Fibroblast of skin of left quadriceps (primary cell): ENCODE data around the gene BCL11A.
A peak's percentile ranks its signal among the peaks of the same experiment; 100 is the strongest.

Experiments
- DNase-seq, 2 experiments: peaks; one replicate each; pipeline ENCODE4 v3.0.0-alpha.2; 2013; ENCODE audit warnings: low read depth in 2 of 2

The BCL11A gene

DNA sequence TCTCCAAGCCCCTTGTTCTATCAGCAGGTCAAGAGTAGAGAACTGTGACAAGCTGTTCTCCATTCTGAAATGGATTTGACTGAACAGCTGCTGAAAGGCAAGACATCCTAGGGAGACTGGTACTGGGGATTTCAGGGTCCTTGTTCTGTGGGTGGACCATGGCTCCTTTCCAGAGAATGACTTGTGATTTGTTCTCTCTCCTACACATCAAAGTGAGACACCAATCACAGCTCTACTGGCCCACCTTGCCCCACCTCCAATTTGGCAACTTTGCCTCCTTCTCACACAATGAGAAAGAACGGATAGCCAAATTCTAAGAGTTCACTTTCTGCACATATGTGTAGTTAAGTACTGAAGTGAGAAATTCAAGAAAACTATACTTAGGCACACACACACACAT, 67.4 kb downstream of the BCL11A start:
- DNase-seq = no peak

DNA sequence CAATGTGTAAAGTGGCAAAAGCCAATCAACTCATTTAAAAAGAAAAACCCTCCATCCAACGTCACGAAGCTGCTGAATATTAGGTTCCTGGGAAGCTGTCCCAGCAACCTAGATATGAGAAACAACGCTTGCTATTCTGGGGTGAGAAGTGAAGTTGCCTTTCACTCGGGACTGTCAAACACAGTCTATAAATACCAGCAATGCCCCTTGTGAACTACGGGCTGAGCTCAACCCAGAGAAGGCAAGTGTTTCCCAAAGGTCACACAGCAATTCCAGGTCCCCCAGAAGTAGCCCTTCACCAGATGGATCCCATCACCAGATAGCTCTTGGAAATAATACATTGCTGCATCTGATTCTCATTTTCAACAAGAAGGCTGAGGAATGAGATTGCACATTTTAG, 67.9 kb downstream of the BCL11A start:
- DNase-seq = no peak

DNA sequence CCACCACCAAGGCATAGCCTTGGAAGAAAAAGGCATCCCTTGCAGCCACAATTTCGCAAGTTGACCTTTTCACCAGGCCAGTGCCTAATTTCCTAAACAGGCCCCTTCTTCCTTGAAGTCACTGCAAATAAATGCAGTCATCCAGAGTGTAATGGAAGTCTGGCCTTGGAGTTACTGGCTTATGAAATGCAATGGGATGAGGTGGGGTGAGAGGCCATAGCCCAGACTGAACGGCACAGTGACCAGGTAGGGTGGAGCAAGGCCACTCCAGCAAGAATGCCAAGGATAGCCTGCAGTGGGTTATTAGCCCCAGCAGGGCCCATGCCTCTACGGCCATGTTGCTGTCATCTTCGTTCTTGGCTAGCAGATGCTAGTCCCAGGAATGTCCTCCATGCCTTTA, 68.4 kb downstream of the BCL11A start:
- DNase-seq = no peak

DNA sequence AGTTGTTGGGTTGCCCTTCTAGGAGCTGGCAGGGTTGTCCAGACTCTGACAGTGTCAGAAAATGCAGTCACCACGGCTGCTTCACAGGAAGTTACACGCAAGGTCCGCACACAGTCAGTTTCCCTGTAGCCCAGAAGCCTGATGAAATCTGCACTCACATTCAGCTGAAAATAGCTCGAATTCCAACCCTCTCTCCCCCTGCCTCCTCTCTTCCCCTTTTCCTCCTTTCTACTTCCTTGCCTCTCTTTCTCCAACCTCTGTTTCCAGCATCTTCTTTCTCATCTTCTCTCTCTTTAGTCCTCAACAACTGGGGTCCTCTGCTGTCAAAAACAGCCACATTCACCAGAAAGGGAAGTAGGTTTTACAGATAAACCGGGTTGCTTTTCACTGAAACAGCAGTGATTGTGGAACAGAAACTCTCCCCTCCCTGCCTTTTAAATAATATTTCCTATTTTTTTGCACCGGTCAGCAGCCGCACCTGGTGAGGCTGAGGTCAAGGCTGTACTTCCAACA, 69.3 kb downstream of the BCL11A start:
- DNase-seq = peak; percentile 76 to 78

DNA sequence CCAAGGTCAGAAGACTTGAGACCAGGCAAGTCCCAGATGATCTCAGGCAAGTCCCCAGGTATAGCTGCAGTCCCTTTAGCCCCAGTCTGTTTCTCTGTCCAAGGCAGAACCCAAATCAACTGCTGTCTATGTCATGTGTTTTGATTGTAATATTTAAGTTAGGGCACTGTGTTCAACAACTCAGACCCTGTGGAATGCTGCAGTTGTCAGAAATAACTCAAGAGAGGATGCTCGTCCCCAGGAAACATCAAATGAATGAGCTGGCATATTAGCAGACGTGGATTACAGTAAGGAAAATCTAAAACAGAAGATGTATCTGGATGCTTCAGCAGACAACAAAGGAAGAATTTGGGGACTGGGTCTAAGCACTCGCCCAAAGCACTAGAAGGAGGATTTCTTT, 70.1 kb downstream of the BCL11A start:
- peak; percentile 87 to 88 for DNase-seq

DNA sequence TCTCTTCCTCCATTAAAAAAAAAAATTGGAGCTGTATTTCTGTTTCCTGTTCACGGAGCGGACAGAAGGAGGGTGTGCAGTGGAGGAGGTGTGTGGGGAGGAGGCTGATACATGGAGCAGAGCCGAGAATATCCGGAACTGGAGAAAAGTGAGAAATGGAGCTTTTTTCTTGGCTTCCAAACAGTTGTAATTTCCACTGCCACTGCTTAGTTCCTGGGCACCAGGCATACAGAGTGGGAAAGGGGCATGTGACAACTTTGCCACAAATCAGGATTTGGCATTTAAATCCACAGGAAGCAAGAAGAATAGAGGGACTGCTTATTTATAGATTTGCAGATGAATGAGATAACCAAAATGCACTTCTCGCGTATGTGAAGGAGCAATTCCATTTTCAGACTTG, 71.2 kb downstream of the BCL11A start:
- DNase-seq = no peak

DNA sequence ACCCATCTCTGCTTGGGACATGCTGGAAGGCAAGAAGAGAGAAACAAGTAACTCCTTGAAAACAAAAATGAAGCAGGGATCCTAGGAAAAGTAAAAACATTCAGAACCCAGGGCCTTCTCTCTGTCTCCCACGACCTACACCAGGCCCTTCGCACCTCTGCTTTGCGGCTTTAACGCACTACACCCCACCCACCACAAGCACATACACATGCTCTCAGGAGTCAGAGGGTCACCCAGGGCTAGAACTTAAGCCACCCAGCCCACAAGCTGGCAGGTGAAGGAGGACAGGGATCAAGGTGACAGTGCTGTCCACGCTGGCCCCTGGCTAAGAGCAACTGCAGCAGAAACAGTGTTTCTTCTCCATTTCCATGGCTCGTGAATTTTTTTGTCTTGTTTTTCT, 72.2 kb downstream of the BCL11A start:
- DNase-seq = no peak

DNA sequence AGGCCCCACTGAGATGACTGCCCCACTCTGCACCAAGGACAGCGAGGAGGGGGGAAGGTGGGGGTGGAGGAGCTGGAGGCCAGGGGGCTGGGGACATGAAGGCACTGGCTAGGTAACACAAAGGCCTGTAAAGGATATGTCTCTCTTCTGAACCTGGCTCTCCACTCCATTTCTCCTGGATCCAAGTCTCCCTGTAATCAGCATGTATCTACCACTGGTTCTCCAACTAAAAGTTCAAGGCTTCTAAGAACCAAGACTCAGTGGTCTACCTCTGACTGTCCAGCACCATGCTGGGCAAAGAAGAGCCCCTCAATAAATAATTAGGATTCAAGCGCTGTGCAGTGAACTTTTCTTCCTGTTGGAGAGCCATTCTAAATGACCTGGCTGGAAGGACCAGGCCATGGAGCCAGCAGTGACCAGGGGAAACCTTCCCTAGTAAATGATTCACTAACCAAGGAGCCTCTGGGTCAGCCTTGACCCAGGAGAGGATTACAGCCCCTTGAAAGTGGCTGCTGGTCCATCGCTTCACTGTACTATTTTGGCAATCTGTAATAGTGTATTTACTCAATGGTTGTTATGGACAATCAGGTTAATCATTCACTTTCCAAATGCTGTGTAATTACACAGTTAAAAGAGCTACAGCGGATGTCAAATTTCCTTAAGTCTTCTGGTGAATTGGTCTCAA, 73.2 kb downstream of the BCL11A start:
- DNase-seq = no peak

DNA sequence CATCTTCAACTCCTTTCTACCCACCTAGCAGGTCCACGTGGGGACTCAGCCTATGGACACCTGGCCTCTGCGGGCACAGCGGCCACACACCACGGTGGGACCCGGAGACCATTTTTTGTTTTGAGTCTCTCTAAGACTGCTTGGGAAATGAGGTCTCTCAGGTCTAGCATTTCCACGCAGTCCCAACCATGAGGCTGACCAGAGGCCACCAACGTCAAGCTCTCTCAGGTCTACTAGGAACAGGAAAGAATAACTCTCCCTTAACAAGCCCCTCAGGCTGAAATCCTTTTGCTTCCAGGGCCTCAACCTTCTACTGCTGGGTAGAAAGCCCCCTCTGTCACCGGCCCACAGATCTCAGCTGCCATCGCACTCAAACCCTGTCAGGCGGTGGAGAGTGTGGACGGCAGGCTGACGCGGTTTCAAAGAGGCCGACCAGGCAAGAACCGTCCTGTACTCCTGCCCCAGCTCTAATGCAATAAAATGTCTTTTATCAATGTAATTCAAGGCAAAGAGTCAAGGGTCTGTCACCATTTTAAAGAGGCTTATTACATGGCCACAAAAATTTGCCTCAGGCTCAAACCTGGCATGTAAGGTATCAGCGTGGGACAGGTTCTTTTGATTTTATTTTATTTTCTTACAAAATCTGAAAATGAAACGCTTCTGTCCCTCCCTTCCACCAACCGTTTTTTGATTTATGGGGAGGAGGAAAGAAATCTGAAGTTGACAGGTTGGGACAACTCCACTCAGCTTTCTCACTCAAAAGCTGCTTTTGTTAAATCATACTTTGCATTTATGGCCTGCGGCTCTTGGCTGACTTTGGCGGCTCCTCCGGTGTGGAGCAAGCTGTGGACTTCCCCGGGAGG, 74.0 kb downstream of the BCL11A start:
- no peak for DNase-seq

DNA sequence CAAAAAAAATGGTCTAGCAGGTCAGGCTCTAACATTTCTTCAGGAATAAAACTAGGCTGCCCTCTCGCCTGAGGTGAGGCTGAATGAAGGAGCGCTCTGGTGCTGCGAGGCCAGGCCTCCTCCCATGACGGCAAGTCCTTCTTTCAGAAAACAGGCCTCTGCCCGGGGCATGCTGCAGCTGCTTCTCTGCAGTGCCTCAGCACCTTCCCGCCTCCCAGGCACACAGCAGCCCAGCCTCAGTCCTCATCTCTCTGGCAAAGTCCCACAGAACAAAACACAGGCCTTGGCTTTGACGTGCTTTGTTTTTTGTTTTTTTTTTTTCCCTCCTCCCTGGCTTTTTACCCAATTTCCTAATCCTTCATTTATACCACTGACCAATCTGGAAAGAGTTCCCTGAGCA, 74.8 kb downstream of the BCL11A start:
- no peak for DNase-seq

DNA sequence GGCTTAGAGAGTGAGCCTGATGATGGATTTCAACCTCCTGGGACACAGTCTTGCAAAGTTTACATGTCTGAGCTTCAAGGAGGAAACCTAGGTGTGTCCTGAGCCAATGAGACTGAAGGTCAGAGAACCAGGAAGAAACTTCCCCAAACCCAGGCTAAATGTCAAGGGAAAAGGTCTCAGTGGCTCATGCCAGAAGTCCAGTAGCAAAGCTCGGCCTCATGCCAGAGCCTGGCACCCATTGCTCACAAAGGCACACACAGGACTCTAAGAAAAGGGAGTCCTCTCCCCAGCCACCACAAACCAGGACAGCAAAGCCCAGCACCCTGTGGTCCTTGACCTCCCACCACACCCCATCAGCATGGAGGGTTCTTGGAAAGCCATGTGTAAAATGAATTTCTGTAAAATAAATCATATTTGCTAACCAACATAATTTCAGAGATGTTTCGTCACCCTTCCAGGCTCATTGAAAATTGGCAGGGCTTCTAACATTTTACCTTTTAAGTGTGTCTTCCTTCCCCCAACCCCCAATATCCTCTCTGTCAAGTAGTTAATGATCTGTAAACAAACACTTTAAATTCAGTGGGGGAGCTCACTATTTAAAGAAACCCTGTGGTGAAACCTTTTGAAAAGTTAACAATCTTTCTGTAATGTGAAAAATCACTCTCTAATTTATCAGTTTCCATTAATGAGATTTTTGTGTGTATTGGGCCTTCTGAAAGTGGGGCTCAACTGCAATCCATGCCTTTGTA, 77.1 kb downstream of the BCL11A start:
- no peak for DNase-seq

DNA sequence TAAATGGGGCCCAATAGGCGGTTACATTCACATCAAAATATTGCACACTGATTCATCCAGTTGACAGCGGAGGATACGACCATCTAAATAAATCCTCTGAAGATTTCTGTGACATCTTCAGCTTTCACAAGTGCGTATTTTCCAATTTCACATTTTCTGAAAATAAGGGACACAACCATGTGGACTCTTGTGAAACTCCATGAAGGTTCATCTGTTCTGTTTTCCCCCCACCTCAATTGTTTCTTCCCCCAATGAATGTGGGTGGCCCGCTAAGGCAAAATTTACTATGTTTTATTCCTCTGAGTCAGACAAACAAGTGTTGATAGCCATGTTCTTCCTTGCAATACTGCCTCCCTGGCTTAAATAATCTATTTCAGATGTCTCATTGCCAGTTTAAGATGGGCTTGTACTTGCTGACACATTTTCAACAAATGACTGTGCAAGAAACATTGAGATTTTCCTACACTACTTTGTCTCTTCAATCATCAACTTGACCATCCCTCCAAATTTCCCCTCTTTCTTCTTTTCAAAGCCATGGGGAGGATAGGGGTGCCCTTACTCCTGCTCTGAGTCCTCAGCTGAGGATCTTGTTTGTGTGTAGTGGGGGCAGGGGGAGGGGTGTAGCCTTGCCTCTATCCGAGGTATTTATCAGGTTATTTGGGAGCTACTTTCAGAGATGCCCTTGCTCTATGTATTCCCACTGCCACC, 78.2 kb downstream of the BCL11A start:
- peak; percentile 66 to 67 for DNase-seq

DNA sequence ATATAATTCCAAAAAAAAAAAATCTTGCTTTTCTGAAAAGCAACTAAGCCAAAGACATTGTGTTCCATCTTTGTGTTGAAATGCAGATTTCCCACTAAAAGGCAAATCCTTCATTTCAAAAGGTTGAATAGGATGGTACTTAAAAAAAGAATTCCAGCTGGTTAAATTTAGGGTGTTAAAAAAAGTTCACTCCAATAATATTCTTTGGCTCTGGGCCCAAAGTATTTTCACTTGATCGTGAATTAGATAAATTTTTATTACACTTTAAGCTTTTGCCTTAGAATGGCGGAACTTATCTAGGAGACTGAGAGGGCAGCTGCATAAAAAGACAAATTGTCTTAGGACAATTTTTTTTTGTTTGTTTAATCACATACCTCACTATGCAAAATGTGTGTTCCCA, 79.2 kb downstream of the BCL11A start:
- no peak for DNase-seq

DNA sequence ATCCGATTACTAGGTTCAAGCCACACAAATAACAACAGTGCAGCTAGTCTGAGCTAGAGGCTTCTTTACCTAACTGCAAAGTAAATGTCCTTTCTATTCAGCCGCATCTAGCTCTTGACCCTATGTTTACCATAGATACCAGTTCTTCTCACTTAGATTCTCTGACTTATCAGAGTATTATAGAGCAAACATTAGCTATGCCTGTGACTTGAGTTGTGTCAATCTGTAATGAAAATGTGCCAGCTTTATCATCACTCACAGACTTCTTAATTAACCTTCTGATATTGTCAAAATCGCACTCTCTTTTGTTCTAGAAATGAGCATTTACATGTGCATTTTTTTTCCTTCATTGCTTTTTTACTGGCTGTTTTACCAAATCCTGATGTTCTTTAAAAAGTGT, 79.9 kb downstream of the BCL11A start:
- DNase-seq = no peak

DNA sequence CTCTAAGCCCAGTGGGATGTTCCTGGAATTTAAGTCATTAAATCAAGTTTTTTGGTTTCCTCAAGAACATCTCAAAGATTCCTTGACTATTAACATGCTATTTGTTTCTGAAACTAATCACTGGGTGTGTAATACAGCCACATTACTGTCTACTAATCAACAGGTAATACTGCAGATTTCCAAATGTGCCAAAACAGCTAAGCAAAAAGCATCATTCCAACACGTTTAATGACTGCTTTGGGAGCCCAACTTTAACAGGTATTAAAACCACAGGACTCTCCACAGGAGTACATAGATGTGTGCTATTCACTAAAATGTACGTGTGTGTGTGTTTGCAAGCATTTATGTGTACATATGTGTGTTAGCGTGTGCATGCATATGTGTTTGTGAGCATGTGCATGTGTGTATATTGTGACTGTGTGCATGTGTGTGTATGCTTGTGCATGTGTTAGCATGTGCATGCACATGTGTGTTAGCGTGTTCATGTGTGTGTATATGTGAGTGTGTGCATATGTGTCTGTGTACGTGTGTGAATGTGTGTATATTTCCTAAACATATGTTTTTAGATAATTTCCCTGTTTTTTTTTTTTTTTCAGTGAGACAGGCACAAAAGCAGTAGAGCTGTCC, 80.7 kb downstream of the BCL11A start:
- no peak for DNase-seq

DNA sequence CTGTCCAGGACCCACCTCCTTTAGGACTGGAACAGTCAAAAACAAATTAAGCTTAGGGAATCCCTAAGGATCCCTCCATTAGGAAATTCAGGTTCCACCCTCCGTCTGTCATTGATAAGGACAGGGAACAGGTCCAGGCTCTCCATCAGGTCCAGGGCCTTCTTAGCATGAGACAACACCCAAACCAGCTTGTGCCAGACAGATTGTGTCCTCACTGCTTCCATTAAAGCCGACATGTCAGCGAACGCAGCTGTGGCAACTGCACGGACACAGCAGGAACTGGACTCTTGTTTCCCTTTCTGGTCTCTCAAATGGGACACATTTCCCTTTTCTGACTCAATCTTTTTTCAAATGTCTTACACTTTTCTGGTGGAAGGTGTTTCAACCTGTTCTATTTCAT, 81.4 kb downstream of the BCL11A start:
- DNase-seq = no peak

DNA sequence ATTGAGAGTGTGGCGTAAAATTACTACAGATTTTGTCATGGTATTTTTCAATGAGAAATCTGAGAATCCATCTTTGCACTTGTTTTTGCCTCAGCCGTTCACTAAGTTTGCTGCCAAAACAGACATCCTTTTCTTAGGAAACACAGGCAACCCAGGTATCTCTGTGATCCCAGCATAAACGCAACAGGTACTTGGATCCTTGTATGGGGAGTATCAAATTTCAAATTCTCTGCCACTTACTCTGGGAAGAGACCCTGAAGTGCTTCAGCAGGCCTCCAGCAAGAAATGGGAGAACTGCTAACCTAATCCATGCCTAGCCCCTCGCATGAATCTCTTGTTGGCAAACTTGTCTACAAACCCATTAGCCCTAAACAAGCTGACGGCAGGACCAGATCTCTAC, 83.1 kb downstream of the BCL11A start:
- DNase-seq = no peak

DNA sequence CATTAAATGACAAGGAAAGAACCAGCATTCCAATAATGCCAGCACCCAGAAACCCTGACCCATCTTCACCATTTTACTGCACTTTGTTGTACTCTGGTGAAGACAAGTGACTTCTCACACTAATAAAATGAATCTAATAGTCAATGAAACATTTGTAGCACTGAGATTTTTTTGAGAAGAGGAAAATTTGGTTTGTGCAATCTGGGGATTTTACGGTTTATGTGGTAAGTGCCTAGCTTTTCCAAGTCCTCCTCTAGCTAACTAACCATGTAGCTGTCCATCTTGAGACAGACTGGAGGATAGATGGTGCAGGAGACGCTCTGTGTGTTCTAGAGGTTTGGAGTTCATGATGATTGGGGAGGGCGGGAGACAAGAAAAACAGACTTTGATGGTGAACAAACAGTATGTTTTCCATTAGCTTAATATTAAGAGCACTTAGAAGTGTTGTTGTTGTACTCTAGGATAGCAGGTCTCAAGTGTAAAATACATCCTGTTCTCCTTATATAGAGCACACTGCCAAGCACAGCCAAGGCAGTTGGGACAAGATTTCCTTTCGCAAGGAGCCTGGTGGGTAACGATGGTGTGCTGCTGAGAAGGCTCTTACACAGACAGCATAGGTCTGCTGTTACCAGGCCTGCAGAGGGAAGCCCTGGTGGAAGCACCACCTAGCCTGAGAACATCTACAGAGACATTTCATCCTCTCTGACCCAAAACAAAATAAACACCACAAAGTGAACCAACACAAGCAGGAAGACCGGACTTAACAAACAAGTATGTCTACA, 83.7 kb downstream of the BCL11A start:
- DNase-seq = no peak

DNA sequence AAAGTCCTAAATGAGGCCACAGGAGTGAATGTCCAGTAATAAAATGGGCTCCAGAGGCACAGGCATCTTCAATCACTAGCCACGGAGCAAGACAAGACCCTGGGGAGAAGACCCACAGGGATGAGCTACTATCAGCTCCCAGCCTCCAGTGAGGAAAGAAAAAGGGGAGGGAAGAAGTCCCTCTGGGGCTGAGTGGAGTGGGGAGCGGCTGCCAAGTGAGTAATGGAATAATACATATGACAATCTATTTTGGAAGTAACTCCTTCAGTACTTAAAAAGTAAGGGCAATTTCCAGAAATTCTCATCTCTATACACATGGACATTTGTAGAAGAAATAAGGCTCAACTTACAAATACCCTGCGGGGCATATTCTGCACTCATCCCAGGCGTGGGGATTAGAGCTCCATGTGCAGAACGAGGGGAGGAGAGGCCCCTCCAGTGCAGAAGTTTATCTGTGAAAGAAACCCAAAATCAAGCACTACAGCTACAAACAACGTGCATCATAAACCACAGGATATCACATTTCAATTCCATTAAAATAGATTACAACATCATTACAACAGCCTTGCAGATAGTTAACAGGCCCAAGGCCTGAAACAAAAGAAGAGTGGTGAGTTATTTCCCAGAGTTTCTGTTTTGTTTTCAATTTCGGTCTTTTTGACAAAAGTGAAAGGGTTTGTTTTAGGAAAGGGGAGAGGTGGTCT, 84.9 kb downstream of the BCL11A start:
- peak; percentile 50 to 57 for DNase-seq

DNA sequence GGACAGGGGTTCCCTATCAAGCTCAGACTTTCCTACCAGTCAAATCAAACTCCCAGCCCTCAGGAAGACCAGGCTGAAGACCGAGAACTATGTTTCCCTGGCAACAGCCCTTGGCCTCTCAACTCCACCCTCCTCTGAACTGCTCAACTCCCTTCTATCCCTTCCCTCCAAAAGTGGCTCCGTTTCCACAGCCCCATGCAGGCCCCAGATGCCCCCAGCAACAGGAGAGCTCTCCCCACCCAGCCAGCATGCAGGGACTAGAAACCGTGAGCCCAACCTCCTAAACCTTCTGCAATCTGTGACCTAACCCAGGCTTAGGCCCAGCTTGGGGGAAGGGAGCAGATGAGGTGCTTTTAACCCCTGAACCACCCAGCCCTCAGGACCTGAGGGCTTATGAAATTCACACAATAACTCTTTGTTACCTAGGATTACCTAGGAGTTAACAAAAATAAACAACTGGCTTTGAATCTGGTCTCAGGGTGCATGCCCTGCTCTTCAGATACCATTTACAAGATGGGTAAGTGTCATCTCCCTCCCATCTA, 87.2 kb downstream of the BCL11A start:
- no peak for DNase-seq
